GM12875 (cell line): ENCODE data around the gene NOD1.

Experiments used
- H3K4me3 ChIP-seq: one replicate; pipeline ENCODE4 v1.5.1; 2011; ENCODE audit warnings: low read depth, low read length, control low read depth
- TF ChIP-seq, protein P1 (sequence below): IDR thresholded peaks from 2 replicates; pipeline ENCODE4 v1.5.1; 2011; ENCODE audit warnings: low read depth, mild to moderate bottlenecking, control low read depth, inconsistent platforms, low read length, moderate library complexity, borderline replicate concordance; ENCODE audit not compliant: insufficient read depth

The NOD1 gene

GRCh38 chr7:30468791-30469190 is 9.8 kb downstream of the NOD1 start:
- TF ChIP-seq, protein P1, sequence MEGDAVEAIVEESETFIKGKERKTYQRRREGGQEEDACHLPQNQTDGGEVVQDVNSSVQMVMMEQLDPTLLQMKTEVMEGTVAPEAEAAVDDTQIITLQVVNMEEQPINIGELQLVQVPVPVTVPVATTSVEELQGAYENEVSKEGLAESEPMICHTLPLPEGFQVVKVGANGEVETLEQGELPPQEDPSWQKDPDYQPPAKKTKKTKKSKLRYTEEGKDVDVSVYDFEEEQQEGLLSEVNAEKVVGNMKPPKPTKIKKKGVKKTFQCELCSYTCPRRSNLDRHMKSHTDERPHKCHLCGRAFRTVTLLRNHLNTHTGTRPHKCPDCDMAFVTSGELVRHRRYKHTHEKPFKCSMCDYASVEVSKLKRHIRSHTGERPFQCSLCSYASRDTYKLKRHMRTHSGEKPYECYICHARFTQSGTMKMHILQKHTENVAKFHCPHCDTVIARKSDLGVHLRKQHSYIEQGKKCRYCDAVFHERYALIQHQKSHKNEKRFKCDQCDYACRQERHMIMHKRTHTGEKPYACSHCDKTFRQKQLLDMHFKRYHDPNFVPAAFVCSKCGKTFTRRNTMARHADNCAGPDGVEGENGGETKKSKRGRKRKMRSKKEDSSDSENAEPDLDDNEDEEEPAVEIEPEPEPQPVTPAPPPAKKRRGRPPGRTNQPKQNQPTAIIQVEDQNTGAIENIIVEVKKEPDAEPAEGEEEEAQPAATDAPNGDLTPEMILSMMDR = no peak
- H3K4me3 ChIP-seq = no peak overlapping the region

- TF ChIP-seq, protein P1 = no peak
- H3K4me3 ChIP-seq = no peak overlapping the region
These were observed 10.5 kb downstream of the NOD1 start for GRCh38 chr7:30468041-30468440.

DNA sequence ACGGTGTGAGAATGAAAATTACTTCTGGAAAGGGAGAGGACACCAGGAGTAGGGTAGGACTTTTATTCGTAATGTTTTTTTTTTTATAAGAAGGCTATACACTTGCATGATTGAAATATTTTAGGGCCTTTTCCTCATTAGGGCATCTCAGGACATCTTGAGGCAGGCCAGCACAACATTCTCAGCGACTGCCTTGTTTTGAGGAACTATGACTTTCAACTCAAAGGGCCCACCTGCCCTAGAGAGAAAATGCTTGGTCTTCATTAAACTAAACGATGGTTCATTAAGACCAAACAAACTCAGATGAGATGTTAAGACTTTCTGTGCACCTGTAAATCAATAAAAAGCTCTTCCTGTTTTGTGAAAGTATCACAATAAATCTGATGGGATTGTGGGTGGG is 11.3 kb downstream of the NOD1 start:
- TF ChIP-seq, protein P1 = no peak

GRCh38 chr7:30466266-30466665 is 12.3 kb downstream of the NOD1 start:
- TF ChIP-seq, protein P1 = no peak
- H3K4me3 ChIP-seq = no peak overlapping the region

More for the DNA sequence above, 11.3 kb downstream of the NOD1 start:
- no peak overlapping the region for H3K4me3 ChIP-seq

DNA sequence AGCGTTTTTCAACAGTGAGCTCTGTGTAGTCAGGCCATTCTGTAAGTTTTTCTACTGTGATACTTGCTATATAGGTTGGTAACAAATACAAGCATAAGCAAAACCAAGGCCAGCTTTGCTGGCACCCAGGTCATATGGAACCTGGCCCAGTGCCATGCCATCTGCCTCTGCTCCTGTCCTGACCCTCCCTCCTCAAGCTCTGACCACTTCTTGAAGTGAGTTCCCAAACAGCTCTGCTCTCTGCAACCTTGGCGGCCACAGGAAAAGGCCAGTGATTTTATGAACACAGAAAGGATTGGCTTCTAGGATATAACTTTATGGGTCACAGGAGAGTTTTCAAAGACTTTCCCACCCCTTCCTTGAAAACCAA is 12.8 kb downstream of the NOD1 start:
- TF ChIP-seq, protein P1 = no peak
- no peak overlapping the region for H3K4me3 ChIP-seq

DNA sequence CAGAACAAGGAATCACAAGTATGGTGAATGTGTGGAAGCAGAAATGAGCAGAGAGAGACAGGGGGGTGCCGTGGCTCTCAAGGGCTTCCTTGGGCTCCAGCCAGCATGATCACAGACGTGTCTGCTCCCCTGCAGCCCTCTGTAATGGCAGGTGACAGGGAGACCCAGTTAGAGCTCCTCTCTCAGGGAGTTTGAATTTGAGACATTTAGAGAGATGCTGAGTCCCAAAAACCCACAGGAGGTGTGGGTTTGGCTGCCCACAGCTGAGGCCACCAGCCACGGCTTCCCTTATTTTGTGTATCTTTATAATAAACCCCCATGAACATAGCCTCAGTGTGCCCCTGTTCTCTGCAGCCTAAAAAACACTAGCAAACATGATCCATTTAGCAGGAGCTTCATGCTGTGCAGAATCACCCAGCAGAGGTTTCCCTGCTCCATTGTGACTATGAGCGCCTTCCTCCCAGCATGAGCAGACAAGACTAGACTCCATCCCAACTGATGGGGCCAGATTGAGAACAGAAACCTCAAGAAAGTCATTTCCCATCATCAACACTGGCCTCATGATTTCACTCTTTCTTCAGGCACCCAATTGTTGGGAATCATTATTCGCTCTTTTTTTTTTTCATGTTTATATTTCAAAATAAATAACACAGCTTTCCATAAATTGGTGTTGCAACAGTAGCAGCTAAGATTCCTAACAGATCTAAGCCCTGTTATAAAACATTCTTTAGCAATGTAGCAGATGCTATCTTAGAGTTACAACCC is 13.4 kb downstream of the NOD1 start:
- TF ChIP-seq, protein P1 = no peak
- H3K4me3 ChIP-seq = no peak overlapping the region

DNA sequence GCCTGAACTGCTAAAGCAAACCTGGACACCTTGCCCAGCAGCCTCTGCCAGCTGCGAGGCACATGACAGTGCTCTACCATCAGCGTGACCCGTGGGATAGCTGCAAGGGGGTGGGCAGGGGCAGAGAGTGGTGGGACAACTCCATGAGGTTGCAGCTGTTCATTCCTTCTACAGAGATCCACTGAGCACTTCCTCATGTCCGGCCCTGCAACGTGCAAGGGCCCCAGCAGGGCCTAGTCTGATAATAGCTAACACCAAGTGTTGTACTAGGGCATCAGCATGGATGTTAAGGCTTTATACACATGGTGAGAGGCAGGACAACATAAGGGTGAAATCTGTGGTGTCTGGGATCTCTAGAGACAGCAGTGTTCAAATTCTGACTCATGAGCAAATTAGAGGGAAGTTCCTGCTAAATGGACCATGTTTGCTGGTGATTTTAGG is 14.3 kb downstream of the NOD1 start:
- H3K4me3 ChIP-seq = no peak overlapping the region
- TF ChIP-seq, protein P1 = no peak
